ENCODE data around the gene JAG2. TPM values are rescaled to one million over a fixed set of nuclear protein-coding genes. Genes with fewer than 3 reads are reported as not detected.

Gene JAG2
- total and polyA plus RNA-seq, 12 donors = 0.83 to 16.2 (median 4.0) TPM

GRCh38 chr14:105142651-105143450, 25.7 kb downstream of the JAG2 start:
- no peaks in the 10 kb centered on the region for H3K36me3 ChIP-seq (replicated peaks in 1 of 2)
- no peaks in the 10 kb centered on the region for H3K4me1 ChIP-seq (replicated peaks in 1 of 2)
- TF ChIP-seq CTCF (IDR thresholded peaks at IDR 0.05) (no peak), POLR2A (IDR thresholded peaks at IDR 0.05) (no peak)
- intact Hi-C loops (cut with DNase I) = no loop called here
- no peak for DNase-seq
- peaks cover 0 to 6% (median 0%) of the 10 kb centered on the region in 3 donors for H3K9me3 ChIP-seq (replicated peaks in 1 of 3)
- no peaks in the 10 kb centered on the region for H3K27me3 ChIP-seq
- no peak overlapping the region for H3K27ac ChIP-seq
- 94 to 96% (median 95%) methylated on average over 31 to 60 of the region's 60 CpGs for WGBS, 4 donors
- H3K4me3 ChIP-seq = no peak overlapping the region

GRCh38 chr14:105141486-105142281, 26.9 kb downstream of the JAG2 start:
- Histone ChIP-seq H3K27ac (no peak overlapping the region), H3K27me3 (peaks cover 5% of the 10 kb centered on the region), H3K4me3 (no peak overlapping the region), H3K9me3 (replicated peaks in 1 of 3) (peaks cover 0 to 6% (median 0%) of the 10 kb centered on the region in 3 donors), H3K36me3 (replicated peaks in 1 of 2) (no peaks in the 10 kb centered on the region), H3K4me1 (replicated peaks in 1 of 2) (no peaks in the 10 kb centered on the region)
- intact Hi-C loops (cut with DNase I) = no loop called here
- TF ChIP-seq CTCF (IDR thresholded peaks at IDR 0.05) (no peak), POLR2A (IDR thresholded peaks at IDR 0.05) (no peak)
- no peak for DNase-seq
- WGBS, 4 donors = 86 to 89% (median 87%) methylated on average over 29 to 43 of the region's 43 CpGs

- Histone ChIP-seq H3K4me1 (replicated peaks in 1 of 2) (no peaks in the 10 kb centered on the region), H3K36me3 (replicated peaks in 1 of 2) (no peaks in the 10 kb centered on the region), H3K4me3 (no peak overlapping the region), H3K27ac (no peak overlapping the region), H3K9me3 (replicated peaks in 1 of 3) (peaks cover 0 to 6% (median 0%) of the 10 kb centered on the region in 3 donors), H3K27me3 (peaks cover 5% of the 10 kb centered on the region)
- 82 to 94% (median 84%) methylated on average over 5 to 6 of the region's 6 CpGs for WGBS, 4 donors
- intact Hi-C loops (cut with DNase I) = no loop called here
- TF ChIP-seq POLR2A (IDR thresholded peaks at IDR 0.05) (no peak), CTCF (IDR thresholded peaks at IDR 0.05) (no peak)
- DNase-seq = no peak
Measured at GRCh38 chr14:105141026-105141425, 27.6 kb downstream of the JAG2 start.

GRCh38 chr14:105140581-105140980, 28.0 kb downstream of the JAG2 start:
- Histone ChIP-seq H3K9me3 (replicated peaks in 1 of 3) (peaks cover 0 to 6% (median 0%) of the 10 kb centered on the region in 3 donors), H3K27ac (no peak overlapping the region), H3K36me3 (replicated peaks in 1 of 2) (no peaks in the 10 kb centered on the region), H3K27me3 (peaks cover 5% of the 10 kb centered on the region), H3K4me1 (replicated peaks in 1 of 2) (no peaks in the 10 kb centered on the region), H3K4me3 (no peak overlapping the region)
- DNase-seq = no peak
- WGBS, 4 donors = 87 to 94% (median 92%) methylated on average over 5 to 7 of the region's 7 CpGs
- intact Hi-C loops (cut with DNase I) = no loop called here
- TF ChIP-seq POLR2A (IDR thresholded peaks at IDR 0.05) = no peak
- no peak for TF ChIP-seq CTCF (IDR thresholded peaks at IDR 0.05)
